Embryonic facial prominence (tissue), 1 donor: ENCODE results near the gene EDC4.
"Not testable (repeated sequence)": the region's sequence is repeated elsewhere in the genome, so short reads cannot be mapped to it uniquely, and the experiment has no call there.

Experiments used
- DNase-seq: peaks from one replicate; pipeline ENCODE4 v3.0.0-alpha.2; 2016; ENCODE audit errors: extremely low spot score

Gene EDC4

GRCh38 chr16:67847064-67847861 is 25.6 kb upstream of the EDC4 start, which contains the start of gene CENPT:
Gene CENPT (minus strand): TSS chr16:67847693. CDS start chr16:67833859, 13,834 bp downstream.
- no peak for DNase-seq

DNA sequence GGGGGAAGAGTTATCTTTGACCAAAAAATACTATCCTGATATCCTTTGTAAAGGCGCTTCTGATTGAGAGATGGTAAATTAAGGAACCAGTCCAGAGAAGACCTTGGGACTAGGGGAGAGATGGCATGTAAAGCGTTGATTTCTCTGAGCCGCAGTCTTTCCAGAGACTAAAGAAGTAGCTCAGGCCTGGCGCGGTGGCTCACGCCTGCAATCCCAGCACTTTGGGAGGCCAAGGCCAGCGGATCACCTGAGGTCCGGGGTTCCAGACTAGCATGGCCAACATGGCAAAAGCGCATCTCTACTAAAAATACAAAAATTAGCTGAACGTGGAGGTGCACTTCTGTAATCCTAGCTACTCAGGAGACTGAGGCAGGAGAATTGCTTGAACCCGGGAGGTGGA is 24.7 kb upstream of the EDC4 start:
- no peak for DNase-seq

- DNase-seq = no peak
Measured at GRCh38 chr16:67853670-67854069, 19.2 kb upstream of the EDC4 start.

DNA sequence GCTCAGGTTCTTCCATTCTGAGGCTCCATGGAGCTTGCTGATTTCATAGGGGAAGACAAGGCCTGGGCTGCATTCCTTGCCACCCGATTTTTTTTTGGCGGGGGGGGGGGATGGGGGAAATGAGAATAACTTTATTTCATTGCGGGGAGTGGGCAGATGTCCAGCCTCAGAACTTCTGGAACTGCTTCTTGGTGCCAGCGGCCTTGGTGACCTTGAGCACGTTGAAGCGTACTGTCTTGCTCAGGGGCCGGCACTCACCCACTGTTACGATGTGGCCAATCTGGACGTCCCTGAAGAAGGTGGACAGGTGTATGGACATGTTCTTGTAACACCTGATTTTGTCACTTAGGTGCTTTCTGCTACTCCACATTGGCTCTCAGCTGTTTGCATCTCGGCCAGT is 17.1 kb upstream of the EDC4 start:
- no peak for DNase-seq

GRCh38 chr16:67856927-67857546 is 15.8 kb upstream of the EDC4 start:
- no peak for DNase-seq

DNA sequence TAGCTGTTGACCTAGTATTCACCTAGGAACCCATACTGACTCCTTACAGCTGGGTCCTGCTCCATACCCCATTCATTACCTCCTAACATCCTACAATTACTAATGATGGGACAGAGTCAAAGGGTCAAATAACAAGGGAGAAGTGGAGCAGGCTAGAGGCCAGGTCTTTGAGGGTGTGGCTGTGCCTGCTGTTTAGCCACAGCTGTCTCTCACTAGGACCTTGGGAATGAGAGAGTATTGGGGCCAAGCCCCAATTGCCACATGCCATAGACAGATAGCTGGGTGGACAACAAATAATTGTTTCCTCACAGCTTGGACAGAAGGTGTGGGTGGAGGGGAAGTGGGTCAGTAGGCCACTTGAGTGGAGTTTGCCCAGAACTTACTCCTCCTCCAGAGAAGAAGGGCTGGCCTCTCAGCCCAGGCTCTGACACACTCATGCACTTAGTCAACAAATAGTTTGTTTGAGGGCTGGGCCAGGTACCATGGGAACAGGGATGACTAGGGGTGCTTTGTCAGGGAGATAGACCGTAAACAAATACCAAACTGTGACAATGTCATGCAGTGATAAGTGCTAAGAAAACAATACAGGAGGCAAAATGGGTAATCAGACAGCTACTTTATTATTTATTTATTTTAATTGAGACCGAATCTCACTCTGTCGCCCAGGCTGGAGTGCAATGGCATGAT is 15.2 kb upstream of the EDC4 start:
- no peak for DNase-seq

DNA sequence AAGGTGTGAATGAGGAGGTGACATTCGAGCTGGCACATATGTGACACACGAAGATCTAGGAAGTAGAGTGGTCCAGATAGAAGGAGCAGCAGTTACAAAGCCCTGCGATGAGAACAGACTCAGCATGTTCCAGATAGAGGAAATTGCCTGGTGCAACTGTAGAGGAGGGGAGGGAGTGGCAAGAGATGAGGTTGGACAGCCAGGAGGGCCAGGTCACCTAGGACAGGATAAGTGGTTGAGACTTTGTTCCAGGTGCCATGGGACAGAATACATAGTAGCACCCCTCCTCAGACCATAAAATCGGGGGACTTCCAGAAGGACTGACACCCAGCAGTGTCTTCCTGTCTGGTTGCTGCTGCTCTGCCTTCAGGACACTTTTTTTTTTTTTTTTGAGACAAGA is 14.4 kb upstream of the EDC4 start:
- no peak for DNase-seq

GRCh38 chr16:67860589-67861398 is 12.1 kb upstream of the EDC4 start:
- DNase-seq = no peak

DNA sequence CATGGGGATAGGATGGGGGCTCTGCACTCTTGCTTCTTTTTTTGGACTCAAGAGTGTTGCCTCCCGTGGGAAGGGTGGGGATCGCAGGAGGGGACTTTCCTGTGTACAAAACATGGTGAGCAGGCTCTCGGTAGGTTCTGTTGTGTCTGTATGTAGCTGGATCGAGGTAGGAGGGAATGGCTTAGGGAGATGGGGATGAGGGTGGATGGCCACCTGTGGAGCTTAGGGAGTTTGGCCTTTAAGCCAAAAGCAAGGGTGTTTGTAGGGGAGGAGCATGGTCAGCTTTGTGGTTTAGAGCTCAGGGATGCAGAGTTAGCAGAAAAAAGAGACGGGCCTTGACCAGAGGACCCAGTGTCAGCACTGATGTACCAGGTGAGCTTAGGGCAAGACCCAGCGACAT is 11.0 kb upstream of the EDC4 start:
- no peak for DNase-seq

DNA sequence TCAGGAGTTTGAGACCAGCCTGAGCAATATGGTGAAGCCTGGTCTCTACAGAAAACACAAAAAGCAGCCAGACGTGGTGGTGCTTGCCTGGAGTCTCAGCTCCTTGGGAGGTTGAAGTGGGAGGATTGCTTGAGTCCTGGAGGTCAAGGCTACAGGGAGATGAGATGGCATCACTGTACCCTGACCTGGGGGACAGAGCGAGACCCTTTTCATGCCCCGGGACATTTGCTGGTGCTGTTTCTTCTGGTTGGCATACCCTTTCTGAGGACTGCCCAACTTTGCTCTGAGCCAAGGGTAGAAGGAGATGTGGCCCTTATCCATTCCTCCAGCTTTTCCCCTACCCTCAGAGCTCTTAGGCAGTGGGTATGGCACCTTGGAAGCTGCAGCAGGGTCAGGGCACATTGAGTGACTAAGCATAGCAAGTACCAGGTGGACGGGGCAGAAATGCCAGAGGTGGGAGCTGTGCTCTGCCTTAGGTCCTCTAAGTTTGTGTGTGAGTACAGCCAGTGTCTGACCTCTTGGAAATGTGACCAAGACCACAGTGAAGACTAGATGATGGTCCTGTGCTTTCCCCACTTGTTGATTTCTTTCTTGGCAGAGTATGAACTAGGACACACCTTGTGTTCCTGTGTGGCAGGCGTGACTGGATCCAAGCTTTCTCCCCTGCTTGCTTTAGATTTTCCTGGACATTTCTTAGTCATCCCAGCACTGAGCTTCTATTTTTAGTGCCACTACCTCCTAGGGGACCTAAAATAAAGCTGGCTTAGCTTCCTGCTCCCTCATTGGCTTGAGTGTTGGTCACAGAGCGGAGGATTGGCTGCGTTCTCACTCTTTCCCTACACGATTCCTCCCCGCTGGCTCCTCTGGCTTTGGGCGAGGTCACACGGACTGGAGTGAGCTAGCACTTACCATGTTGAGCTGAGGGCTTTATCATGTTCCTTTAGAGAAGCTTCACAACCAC is 9.9 kb upstream of the EDC4 start:
- DNase-seq = no peak

DNA sequence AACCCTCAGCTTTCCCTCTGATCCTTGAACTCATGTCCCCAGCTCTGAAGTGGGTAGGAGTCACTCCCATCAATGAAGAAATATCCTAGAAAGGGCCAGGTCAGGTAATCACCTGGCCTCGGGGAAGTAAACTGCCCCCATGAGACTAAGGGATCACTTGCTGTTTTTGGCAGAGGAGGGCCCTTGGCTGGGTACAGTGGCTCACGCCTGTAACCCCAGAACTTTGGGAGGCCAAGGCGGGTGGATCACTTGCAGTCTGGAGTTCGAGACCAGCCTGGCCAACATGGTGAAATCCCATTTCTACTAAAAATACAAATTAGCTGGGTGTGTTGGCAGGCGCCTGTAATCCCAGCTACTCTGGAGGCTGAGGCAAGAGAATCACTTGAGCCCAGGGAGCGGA is 8.8 kb upstream of the EDC4 start:
- not testable (repeated sequence) for DNase-seq

GRCh38 chr16:67864594-67864993 is 8.3 kb upstream of the EDC4 start:
- no peak for DNase-seq

- DNase-seq = no peak
Measured at GRCh38 chr16:67865318-67865717, 7.5 kb upstream of the EDC4 start.

GRCh38 chr16:67868290-67868689 is 4.6 kb upstream of the EDC4 start:
- DNase-seq = no peak

GRCh38 chr16:67869653-67870052 is 3.2 kb upstream of the EDC4 start:
- DNase-seq = no peak

DNA sequence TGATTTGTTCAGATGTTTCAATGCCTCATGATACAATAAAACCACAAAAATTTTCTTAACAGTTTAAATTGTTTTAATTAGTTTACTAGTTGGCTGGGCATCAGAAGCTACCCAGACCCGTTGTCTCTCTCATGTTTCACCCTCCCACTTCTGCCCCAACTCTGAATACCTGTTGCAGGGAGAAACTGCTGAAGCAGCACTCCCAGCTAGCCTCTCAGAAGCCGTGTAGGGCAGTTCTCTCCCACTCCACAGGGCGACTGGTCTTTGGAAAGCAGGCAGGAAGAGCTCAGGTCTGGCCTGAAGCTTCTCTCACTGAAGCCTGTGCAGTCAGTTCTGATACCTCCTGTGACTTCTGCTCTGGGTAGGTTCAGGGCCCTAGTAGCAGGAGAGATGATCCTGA is 1.6 kb upstream of the EDC4 start:
- DNase-seq = no peak

GRCh38 chr16:67872131-67872630 is 671 bp upstream of the EDC4 start:
- no peak for DNase-seq

DNA sequence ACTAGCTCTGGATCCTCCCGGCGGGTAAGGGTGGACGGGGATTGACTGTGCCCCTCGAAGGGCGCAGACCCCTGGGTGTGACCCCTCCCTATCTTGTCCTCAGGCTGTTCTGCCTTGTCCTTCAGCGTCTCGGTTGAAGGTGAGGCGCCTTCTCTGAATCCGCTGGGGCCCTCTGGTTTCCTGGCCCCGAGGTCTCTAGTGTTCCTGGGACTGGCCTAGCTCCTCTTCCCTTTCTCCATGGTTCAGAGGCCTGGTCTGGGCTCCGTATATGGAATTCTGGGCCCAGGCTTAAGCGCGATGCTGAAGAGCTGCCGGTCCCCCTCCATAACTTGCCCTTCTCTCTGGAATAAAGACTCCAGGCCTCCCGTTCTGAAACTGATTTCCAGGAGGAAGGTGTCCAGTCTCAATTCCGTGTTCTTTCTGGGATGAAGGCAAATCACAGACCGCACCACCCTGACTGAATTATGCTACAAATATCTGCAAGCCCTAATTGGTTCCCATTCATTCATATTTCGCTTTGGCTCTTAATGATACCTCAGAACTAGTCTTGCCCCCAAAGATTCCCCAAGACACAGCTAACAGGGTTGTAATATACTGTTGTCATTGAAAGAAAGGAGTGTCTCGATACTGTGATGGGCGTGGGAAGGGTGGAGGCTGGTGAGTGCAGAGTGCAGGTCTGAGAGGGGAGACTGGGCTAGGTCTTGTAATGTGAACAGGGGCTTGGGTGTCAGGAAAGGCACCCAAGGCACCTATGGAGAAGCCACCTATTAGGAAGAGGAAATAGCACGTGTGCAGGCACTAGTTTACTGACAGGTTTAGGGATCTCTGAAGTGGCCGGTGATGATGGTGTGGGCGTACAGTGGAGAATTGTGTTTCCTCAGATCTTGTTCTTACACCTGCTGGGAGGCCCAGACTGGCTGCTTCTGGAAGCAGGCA is 851 bp downstream of the EDC4 start:
- DNase-seq = no peak

GRCh38 chr16:67874372-67874771 is 1.5 kb downstream of the EDC4 start:
- DNase-seq = no peak

DNA sequence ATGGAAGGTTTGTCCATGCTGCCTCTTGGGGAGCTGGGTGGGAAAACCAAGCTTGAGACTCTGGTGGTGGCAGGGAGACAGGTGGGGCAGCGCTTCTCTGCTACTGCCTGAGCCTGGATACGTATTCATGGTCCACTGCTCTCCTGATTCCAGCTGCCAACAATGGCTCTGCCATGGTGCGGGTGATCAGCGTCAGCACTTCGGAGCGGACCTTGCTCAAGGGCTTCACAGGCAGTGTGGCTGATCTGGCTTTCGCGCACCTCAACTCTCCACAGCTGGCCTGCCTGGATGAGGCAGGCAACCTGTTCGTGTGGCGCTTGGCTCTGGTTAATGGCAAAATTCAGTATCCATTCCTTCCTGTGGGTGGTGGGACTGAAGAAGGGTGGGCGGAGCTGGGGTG is 4.2 kb downstream of the EDC4 start:
- DNase-seq = no peak
